Amygdala (tissue), 56 donors: ENCODE data around the gene ELFN2.

Experiments used
- DNase-seq, 56 donors: peaks; one replicate each; lab custom pipeline; 2025; lab: John Stamatoyannopoulos, UW

ELFN2 gene

GRCh38 chr22:37325039-37325395 is 102.3 kb downstream of the ELFN2 start:
- DNase-seq = no peak

DNA sequence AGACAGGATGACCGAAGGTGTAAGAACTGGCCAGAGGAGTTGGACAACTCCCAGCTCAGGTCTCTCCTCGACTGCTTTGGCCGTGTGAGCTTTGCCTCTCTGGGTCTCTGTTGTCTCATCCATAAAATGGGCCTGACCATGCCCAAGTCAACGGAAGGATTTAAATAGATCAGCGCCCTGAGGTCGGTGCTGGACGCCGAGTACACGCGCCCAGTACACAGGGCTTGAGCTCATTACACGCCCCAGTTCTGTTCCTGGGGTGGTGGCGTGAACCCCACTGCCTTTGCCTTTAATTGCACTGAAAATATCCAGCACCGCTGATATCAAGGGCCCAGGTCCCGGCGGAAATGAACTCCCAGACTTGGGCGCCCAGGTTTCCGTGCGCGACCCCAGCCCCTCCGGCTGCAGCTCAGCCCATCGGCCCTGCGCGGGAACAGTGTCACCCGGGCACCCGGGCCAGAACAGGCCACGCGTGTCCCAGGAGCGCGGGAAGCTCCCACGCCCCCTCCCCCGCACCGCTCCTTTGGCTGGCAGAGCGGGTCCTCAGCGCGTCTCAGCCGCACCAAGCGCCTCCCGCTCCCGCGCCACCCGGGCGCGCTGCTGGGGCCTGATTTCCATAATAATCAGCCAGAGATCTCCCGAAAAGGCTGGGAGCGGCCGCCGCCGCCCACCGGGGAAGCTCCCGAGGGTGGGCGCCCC is 102.8 kb downstream of the ELFN2 start:
- peak in 3 of 56 donors; percentile 25 to 37 (median 30) for DNase-seq

- no peak for DNase-seq
These were observed 106.3 kb downstream of the ELFN2 start for GRCh38 chr22:37320726-37321677.

DNA sequence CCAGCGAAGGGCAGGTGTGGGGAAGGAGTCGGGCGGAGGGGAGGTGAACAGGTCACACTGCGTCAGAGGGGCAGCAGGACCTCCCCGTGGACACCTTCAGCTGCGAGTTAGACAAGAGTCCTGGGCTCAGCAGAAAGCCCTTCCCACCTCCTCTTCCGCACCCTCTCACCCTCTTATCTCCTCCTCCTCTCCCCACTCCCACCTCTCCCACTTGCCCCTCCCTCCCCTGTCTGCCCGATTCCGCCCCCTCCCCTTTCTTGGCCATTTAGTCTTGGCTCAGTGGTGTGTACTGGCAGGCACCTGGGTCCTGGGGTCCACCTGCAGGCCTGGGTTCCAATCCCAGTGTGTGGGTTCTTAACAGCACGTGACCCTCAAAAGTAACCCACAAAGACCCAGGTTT is 107.8 kb downstream of the ELFN2 start:
- DNase-seq = no peak

- no peak for DNase-seq
These were observed 108.7 kb downstream of the ELFN2 start for GRCh38 chr22:37318364-37319109.
